Kidney (tissue), 22 donors: ENCODE measurements around the gene ABRAXAS1. TPM values are rescaled to one million over a fixed set of nuclear protein-coding genes. Genes with fewer than 3 reads are reported as not detected.

Source experiments
- DNase-seq, 5 donors: peaks; one replicate each; pipeline ENCODE4 v3.0.0-alpha.2; 2013 to 2020
- FAIRE-seq: peaks from 2 replicates; lab custom pipeline; 2012; peaks lifted over from hg19 to GRCh38; lab: Jason Lieb, UNC
- H3K27ac ChIP-seq, 2 donors: one replicate each; pipeline ENCODE4 v1.7.0; 2013; ENCODE audit warnings: low read depth in 2 of 2, low read length in 2 of 2, inconsistent platforms in 1 of 2
- H3K27me3 ChIP-seq: one replicate; pipeline ENCODE4 v1.7.1; 2013; ENCODE audit warnings: low read length, inconsistent platforms; ENCODE audit not compliant: control insufficient read depth, insufficient read depth
- H3K36me3 ChIP-seq, 3 donors: one replicate each; pipeline versions ENCODE4 v1.7.0 to v1.7.1; 2013; ENCODE audit warnings: low read length in 3 of 3, control low read depth in 1 of 3, inconsistent platforms in 1 of 3; ENCODE audit not compliant: insufficient read depth in 3 of 3, control insufficient read depth in 2 of 3
- H3K4me1 ChIP-seq, 3 donors: one replicate each; pipeline versions ENCODE4 v1.7.0 to v1.7.1; 2013; ENCODE audit warnings: low read length in 3 of 3, inconsistent platforms in 1 of 3, low read depth in 1 of 3; ENCODE audit not compliant: control insufficient read depth in 2 of 3, insufficient read depth in 2 of 3
- H3K4me3 ChIP-seq, 3 donors: one replicate each; pipeline versions ENCODE4 v1.7.0 to v1.8.1; 2013; ENCODE audit warnings: low read length in 3 of 3, control low read depth in 1 of 3, inconsistent platforms in 1 of 3
- H3K9ac ChIP-seq, 3 donors: one replicate each; pipeline versions ENCODE4 v1.7.0 to v1.7.1; 2013; ENCODE audit warnings: low read length in 3 of 3, control low read depth in 1 of 3, inconsistent platforms in 1 of 3
- H3K9me3 ChIP-seq, 3 donors: one replicate each; pipeline versions ENCODE4 v1.7.0 to v1.7.1; 2013; ENCODE audit warnings: low read length in 3 of 3, control low read depth in 1 of 3, inconsistent platforms in 1 of 3; ENCODE audit not compliant: control insufficient read depth in 2 of 3, insufficient read depth in 1 of 3
- CTCF ChIP-seq: IDR thresholded peaks from 3 replicates; pipeline ENCODE4 v1.5.1; 2012; ENCODE audit warnings: mild to moderate bottlenecking, moderate library complexity, borderline replicate concordance; ENCODE audit not compliant: insufficient read depth; ENCODE audit errors: extremely low read depth
- intact Hi-C: fragments of 100-400 bp; cut with DNase I; formaldehyde crosslinking; loops from one replicate; pipeline ENCODE4 v1.11.1; 2022
- long read RNA-seq, 10 donors: library from polyadenylated mRNA in 1 of 10; unstranded in 1 of 10; transcript quantifications; one replicate each; pipeline ENCODE4 v2.0.0 and lab custom pipeline, GENCODE V29; 2021 to 2026
- polyA plus RNA-seq: library from polyadenylated mRNA; stranded (reverse); fragments of 350-450 nt; fragmentation: Illumina TruSeq; extraction: RNeasy Lipid Tissue Mini Kit (QIAGEN cat#74804); gene quantifications from one replicate; pipeline ENCODE4 v1.2.3, GENCODE V29; 2014; ENCODE audit warnings: low read depth, low replicate concordance; ENCODE audit not compliant: insufficient read depth
- total RNA-seq: library from RNA; stranded (reverse); fragmentation: NEBNext Ultra II Directional; extraction: Animal tissue kit (Norgen Biotek cat#: 25700); gene quantifications from one replicate; pipeline ENCODE4 v1.2.1, GENCODE V29; 2021
- donor health status: control.
- donor health status: control.
- donor health status: control.
- donor health status: control.
- donor health status: control.
- donor health status: DM: yes; HTN: yes; CAD: no.
- donor health status: Normal renal cell carcinoma (clear cell type).

The ABRAXAS1 gene
- total RNA-seq, result 14.8 TPM
- 8.2 TPM for polyA plus RNA-seq
- long read RNA-seq, donor 1, full-length matches to known transcripts, result 2 of 16 reads
- long read RNA-seq, donor 1, partial matches to known transcripts, result 14 of 16 reads
- long read RNA-seq, donor 1, other reads (novel, unspliced or antisense), result 0 of 16 reads
- long read RNA-seq, donor 2, full-length matches to known transcripts, result 1 of 1 reads
- long read RNA-seq, donor 2, partial matches to known transcripts, result 0 of 1 reads
- long read RNA-seq, donor 2, other reads (novel, unspliced or antisense), result 0 of 1 reads
- long read RNA-seq, donor 3, full-length matches to known transcripts, result 5 of 5 reads
- long read RNA-seq, donor 3, partial matches to known transcripts, result 0 of 5 reads
- long read RNA-seq, donor 3, other reads (novel, unspliced or antisense), result 0 of 5 reads
- long read RNA-seq, donor 4, full-length matches to known transcripts, result 2 of 2 reads
- long read RNA-seq, donor 4, partial matches to known transcripts, result 0 of 2 reads
- long read RNA-seq, donor 4, other reads (novel, unspliced or antisense), result 0 of 2 reads
- long read RNA-seq, donor 5, result 0 reads
- long read RNA-seq, donor 6, full-length matches to known transcripts, result 10 of 10 reads
- long read RNA-seq, donor 6, partial matches to known transcripts, result 0 of 10 reads
- long read RNA-seq, donor 6, other reads (novel, unspliced or antisense), result 0 of 10 reads
- long read RNA-seq, donor 7, full-length matches to known transcripts, result 8 of 15 reads
- long read RNA-seq, donor 7, partial matches to known transcripts, result 2 of 15 reads
- long read RNA-seq, donor 7, other reads (novel, unspliced or antisense), result 5 of 15 reads
- long read RNA-seq, donor 8, result 0 reads
- long read RNA-seq, donor 9, full-length matches to known transcripts, result 1 of 1 reads
- long read RNA-seq, donor 9, partial matches to known transcripts, result 0 of 1 reads
- long read RNA-seq, donor 9, other reads (novel, unspliced or antisense), result 0 of 1 reads
- long read RNA-seq, donor 10, full-length matches to known transcripts, result 2 of 2 reads
- long read RNA-seq, donor 10, partial matches to known transcripts, result 0 of 2 reads
- long read RNA-seq, donor 10, other reads (novel, unspliced or antisense), result 0 of 2 reads

GRCh38 chr4:83484500-83485461 lies at the start of gene ABRAXAS1:
Gene ABRAXAS1 (minus strand): TSS chr4:83485100. CDS start chr4:83485072, 28 bp downstream.
- no peak for FAIRE-seq
- peaks cover 4 to 10% (median 5%) of the 10 kb centered on the region in 3 donors for H3K4me1 ChIP-seq

DNA sequence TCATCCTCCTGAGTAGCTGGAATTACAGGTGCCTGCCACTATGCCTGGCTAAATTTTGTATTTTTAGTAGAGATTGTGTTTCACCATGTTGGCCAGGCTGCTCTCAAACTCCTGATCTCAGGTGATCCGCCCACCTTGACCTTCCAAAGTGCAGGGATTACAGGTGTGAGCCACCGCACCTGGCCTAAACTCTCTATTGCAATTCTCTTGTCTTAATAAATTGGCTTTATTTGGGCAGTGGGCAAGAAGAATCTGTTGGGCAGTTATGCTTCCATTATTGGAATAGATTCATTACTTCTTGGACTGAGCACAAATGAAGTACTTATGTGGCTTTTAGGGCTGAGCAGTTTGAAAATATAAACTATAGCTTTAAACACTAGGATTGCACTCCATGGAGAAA lies 42.8 kb upstream of the ABRAXAS1 start:
- DNase-seq, result no peak
- intact Hi-C loops, result no loop called here
- no peak overlapping the region for H3K9ac ChIP-seq
- H3K4me3 ChIP-seq, result no peak overlapping the region
- H3K27ac ChIP-seq, result no peak overlapping the region
- TF ChIP-seq CTCF, result no peak
- H3K9me3 ChIP-seq, result no peaks in the 10 kb centered on the region
- no peak for FAIRE-seq
- no peaks in the 10 kb centered on the region for H3K36me3 ChIP-seq
- H3K27me3 ChIP-seq, result no peaks in the 10 kb centered on the region
- no peaks in the 10 kb centered on the region for H3K4me1 ChIP-seq

More at GRCh38 chr4:83484500-83485461, at the start of gene ABRAXAS1:
- peak within 1 kb of the TSS; percentile 69 to 76 (median 70) for H3K9ac ChIP-seq
- TF ChIP-seq CTCF, result no peak
- H3K9me3 ChIP-seq, result no peaks in the 10 kb centered on the region
- no peaks in the 10 kb centered on the region for H3K27me3 ChIP-seq
- intact Hi-C loops, result no loop called here
- H3K4me3 ChIP-seq, result peak within 1 kb of the TSS; percentile 89 to 97 (median 89)
- peak within 1 kb of the TSS; percentile 83 to 92 for H3K27ac ChIP-seq
- no peaks in the 10 kb centered on the region for H3K36me3 ChIP-seq
- peak; percentile 96 to 98 (median 98) for DNase-seq

- Histone ChIP-seq H3K27ac (no peak overlapping the region), H3K4me3 (no peak overlapping the region), H3K27me3 (no peaks in the 10 kb centered on the region), H3K4me1 (no peaks in the 10 kb centered on the region), H3K36me3 (no peaks in the 10 kb centered on the region), H3K9ac (no peak overlapping the region), H3K9me3 (no peaks in the 10 kb centered on the region)
- intact Hi-C loops, result no loop called here
- DNase-seq (no peak), FAIRE-seq (no peak)
- TF ChIP-seq CTCF, result no peak
Measured at GRCh38 chr4:83522239-83522638, 37.3 kb upstream of the ABRAXAS1 start.
